ENCODE results near the gene PLCG2.

DNA sequence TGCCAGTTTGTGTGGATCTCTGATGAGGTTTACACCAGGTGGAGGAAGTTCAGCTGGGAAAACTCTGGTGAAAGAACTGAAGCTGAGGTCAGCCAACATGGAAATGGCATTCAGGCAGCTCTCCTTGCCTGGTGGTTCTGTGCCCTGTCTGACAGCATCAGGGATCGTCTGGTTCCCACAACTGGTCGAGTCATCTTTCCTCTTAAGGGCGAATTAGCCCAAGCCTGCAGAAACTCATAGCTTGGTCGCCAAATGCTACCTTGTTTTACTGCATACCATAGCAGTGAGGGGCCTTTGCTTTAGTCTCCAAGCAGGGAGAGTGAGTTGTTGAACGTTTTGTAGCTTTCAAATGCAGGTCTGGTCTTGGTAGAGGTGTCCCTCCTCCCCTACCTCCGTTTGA is 7.2 kb downstream of the PLCG2 start:
- TF ChIP-seq, protein P1, sequence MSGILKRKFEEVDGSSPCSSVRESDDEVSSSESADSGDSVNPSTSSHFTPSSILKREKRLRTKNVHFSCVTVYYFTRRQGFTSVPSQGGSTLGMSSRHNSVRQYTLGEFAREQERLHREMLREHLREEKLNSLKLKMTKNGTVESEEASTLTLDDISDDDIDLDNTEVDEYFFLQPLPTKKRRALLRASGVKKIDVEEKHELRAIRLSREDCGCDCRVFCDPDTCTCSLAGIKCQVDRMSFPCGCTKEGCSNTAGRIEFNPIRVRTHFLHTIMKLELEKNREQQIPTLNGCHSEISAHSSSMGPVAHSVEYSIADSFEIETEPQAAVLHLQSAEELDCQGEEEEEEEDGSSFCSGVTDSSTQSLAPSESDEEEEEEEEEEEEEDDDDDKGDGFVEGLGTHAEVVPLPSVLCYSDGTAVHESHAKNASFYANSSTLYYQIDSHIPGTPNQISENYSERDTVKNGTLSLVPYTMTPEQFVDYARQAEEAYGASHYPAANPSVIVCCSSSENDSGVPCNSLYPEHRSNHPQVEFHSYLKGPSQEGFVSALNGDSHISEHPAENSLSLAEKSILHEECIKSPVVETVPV (CRISPR knock-in tag; IDR thresholded peaks at IDR 0.05) = no peak
- no peak for TF ChIP-seq PATZ1 (CRISPR knock-in tag; IDR thresholded peaks at IDR 0.05; ENCODE audit: borderline replicate concordance)
- TF ChIP-seq OSR1 (CRISPR knock-in tag; IDR thresholded peaks at IDR 0.05) = no peak
- no peak for TF ChIP-seq ZC3H10 (CRISPR knock-in tag; IDR thresholded peaks at IDR 0.05)
- no peak for TF ChIP-seq TCF4 (CRISPR knock-in tag; IDR thresholded peaks at IDR 0.05; ENCODE audit: borderline replicate concordance)
- TF ChIP-seq ZNF8 (CRISPR knock-in tag; IDR thresholded peaks at IDR 0.05) = no peak
- no peak for TF ChIP-seq ZFP30 (CRISPR knock-in tag; IDR thresholded peaks at IDR 0.05)
- no peak for TF ChIP-seq ZFP3 (CRISPR knock-in tag; IDR thresholded peaks at IDR 0.05)
